Activated CD8-positive, alpha-beta T cell treated with anti-CD3 and anti-CD28 coated beads for 36 hours (primary cell): ENCODE data around the gene TNIP2. TPM values are rescaled to one million over a fixed set of nuclear protein-coding genes. Genes with fewer than 3 reads are reported as not detected.

ENCODE experiments used
- ATAC-seq: fragments of 200-7000 bp; cut with Tn5 transposase; one replicate; pipeline ENCODE4 v1.10.0; 2021; ENCODE audit warnings: mild to moderate bottlenecking, moderate library complexity
- CTCF ChIA-PET: fragments of 350-600 bp; sonication (Branson Sonifier 250); formaldehyde crosslinking; loops from one replicate; lab custom pipeline; 2021; ENCODE audit warnings: antibody characterized with exemption; lab: Charles Lee
- POLR2A ChIA-PET: fragments of 350-600 bp; sonication (Branson Sonifier 250); formaldehyde crosslinking; loops from one replicate; lab custom pipeline; 2021; ENCODE audit warnings: antibody characterized with exemption; lab: Charles Lee
- DNase-seq: peaks from one replicate; pipeline ENCODE4 v3.0.0-alpha.2; 2020
- H3K27ac Mint-ChIP-seq: one replicate; pipeline ENCODE4 v1.8.0; 2021; ENCODE audit warnings: mild to moderate bottlenecking, mixed read lengths
- H3K27me3 Mint-ChIP-seq: one replicate; pipeline ENCODE4 v1.8.0; 2021; ENCODE audit warnings: mixed read lengths
- H3K36me3 Mint-ChIP-seq: one replicate; pipeline ENCODE4 v1.8.0; 2021; ENCODE audit warnings: low read depth, mixed read lengths
- H3K4me1 Mint-ChIP-seq: one replicate; pipeline ENCODE4 v1.8.0; 2021; ENCODE audit warnings: low read depth, mixed read lengths
- H3K4me3 Mint-ChIP-seq: one replicate; pipeline ENCODE4 v1.8.0; 2021; ENCODE audit warnings: mild to moderate bottlenecking, moderate library complexity, mixed read lengths
- H3K9me3 Mint-ChIP-seq: one replicate; pipeline ENCODE4 v1.8.0; 2021; ENCODE audit warnings: mixed read lengths
- CTCF ChIP-seq: fragments of 200-600 bp; IDR thresholded peaks from one replicate; pipeline ENCODE4 v1.8.0; 2022; ENCODE audit warnings: antibody characterized with exemption, mild to moderate bottlenecking
- intact Hi-C: fragments of 100-400 bp; cut with micrococcal nuclease; formaldehyde crosslinking; loops from one replicate; pipeline ENCODE4 v1.10.0; 2022
- total RNA-seq, 2 experiments: library from RNA; stranded (reverse); gene quantifications; one replicate each; pipeline ENCODE4 v1.2.3, GENCODE V29; 2021

TNIP2 gene
- total RNA-seq, 2 experiments from 2014 or later, result 46.1 to 48.1 TPM

- Mint-ChIP-seq H3K27ac (peak overlapping the region; percentile 86), H3K9me3 (no peaks in the 10 kb centered on the region), H3K27me3 (no peaks in the 10 kb centered on the region), H3K4me3 (peak overlapping the region; percentile 52), H3K4me1 (peaks cover 52% of the 10 kb centered on the region), H3K36me3 (peaks cover 43% of the 10 kb centered on the region)
- peak; percentile 99 for ATAC-seq
- CTCF ChIA-PET, result interaction anchor here (1.0 to 2.1 kb wide), 5 partner anchors 10 to 232 kb away, joined by 3 to 6 read pairs (median 3); partner anchors contain the start of gene TNIP2
- no peak for TF ChIP-seq CTCF
- peak; percentile 99 for DNase-seq
- intact Hi-C loops, result loop anchor here (5.0 kb wide), 1 partner anchor 191 kb away; no protein-coding TSS in a partner anchor
- POLR2A ChIA-PET, result interaction anchor here (0.6 to 2.6 kb wide), 16 partner anchors 10 to 333 kb away, joined by 3 to 13 read pairs (median 4); partner anchors contain the start of gene TNIP2
Measured at GRCh38 chr4:2745981-2746806, 9.9 kb downstream of the TNIP2 start.

- no peaks in the 10 kb centered on the region for H3K27me3 Mint-ChIP-seq
- ATAC-seq, result no peak
- peaks cover 47% of the 10 kb centered on the region for H3K36me3 Mint-ChIP-seq
- H3K27ac Mint-ChIP-seq, result peak overlapping the region; percentile 86
- ChIA-PET CTCF (interaction anchor here (1.0 to 2.1 kb wide), 3 partner anchors 18 to 191 kb away, joined by 3 to 5 read pairs (median 3); no protein-coding TSS in a partner anchor), POLR2A (interaction anchor here (0.6 to 2.6 kb wide), 15 partner anchors 11 to 333 kb away, joined by 3 to 13 read pairs (median 4); partner anchors contain the start of gene TNIP2)
- H3K9me3 Mint-ChIP-seq, result no peaks in the 10 kb centered on the region
- no peak for DNase-seq
- peaks cover 52% of the 10 kb centered on the region for H3K4me1 Mint-ChIP-seq
- no peak for TF ChIP-seq CTCF
- H3K4me3 Mint-ChIP-seq, result no peak overlapping the region
- intact Hi-C loops, result loop anchor here (5.0 kb wide), 1 partner anchor 192 kb away; no protein-coding TSS in a partner anchor
Measured at GRCh38 chr4:2745516-2745915, 10.6 kb downstream of the TNIP2 start.

- ChIA-PET POLR2A (interaction anchor here (1.5 to 2.6 kb wide), 2 partner anchors 19 to 46 kb away, joined by 3 to 8 read pairs; no protein-coding TSS in a partner anchor), CTCF (no interaction called here)
- DNase-seq (no peak), ATAC-seq (no peak)
- Mint-ChIP-seq H3K4me1 (peaks cover 50% of the 10 kb centered on the region), H3K9me3 (no peaks in the 10 kb centered on the region), H3K27ac (peak overlapping the region; percentile 86), H3K4me3 (no peak overlapping the region), H3K36me3 (peaks cover 50% of the 10 kb centered on the region), H3K27me3 (no peaks in the 10 kb centered on the region)
- no peak for TF ChIP-seq CTCF
- intact Hi-C loops, result loop anchor here (5.0 kb wide), 1 partner anchor 193 kb away; no protein-coding TSS in a partner anchor
Measured at GRCh38 chr4:2744576-2745270, 11.4 kb downstream of the TNIP2 start.

- ChIA-PET CTCF (no interaction called here), POLR2A (interaction anchor here (1.2 to 1.5 kb wide), 2 partner anchors 16 to 20 kb away, joined by 3 read pairs; no protein-coding TSS in a partner anchor)
- intact Hi-C loops, result no loop called here
- H3K27me3 Mint-ChIP-seq, result no peaks in the 10 kb centered on the region
- peaks cover 50% of the 10 kb centered on the region for H3K36me3 Mint-ChIP-seq
- H3K4me3 Mint-ChIP-seq, result no peak overlapping the region
- no peaks in the 10 kb centered on the region for H3K9me3 Mint-ChIP-seq
- DNase-seq (no peak), ATAC-seq (no peak)
- H3K4me1 Mint-ChIP-seq, result peaks cover 42% of the 10 kb centered on the region
- no peak for TF ChIP-seq CTCF
- peak overlapping the region; percentile 55 for H3K27ac Mint-ChIP-seq
Measured at GRCh38 chr4:2743518-2744445, 12.4 kb downstream of the TNIP2 start.
